GM12878 (cell line): ENCODE measurements around the gene UBASH3A. TPM values are rescaled to one million over a fixed set of nuclear protein-coding genes. Genes with fewer than 3 reads are reported as not detected.

Experiments
- ATAC-seq: fragments of 200-7000 bp; cut with Tn5 transposase; 3 replicates; pipeline ENCODE4 v1.9.1; 2020; ENCODE audit warnings: mild to moderate bottlenecking, moderate library complexity
- BruUV-seq: library from RNA; stranded (reverse); fragments of 400-500 nt; replicated peaks from 2 replicates; lab custom pipeline; 2021; lab: Mats Ljungman, UMichigan
- CTCF ChIA-PET: fragments of 300-600 bp; sonication (Branson Sonifier 250); formaldehyde crosslinking; extraction: SDS; loops from one replicate; lab custom pipeline; 2021; ENCODE audit warnings: inconsistent platforms; lab: Yijun Ruan, JAX
- POLR2A ChIA-PET: fragments of 350-600 bp; formaldehyde crosslinking; extraction: SDS; loops from one replicate; lab custom pipeline; 2021; ENCODE audit warnings: inconsistent platforms; lab: Charles Lee
- RAD21 ChIA-PET: fragments of 300-600 bp; sonication (Branson Sonifier 250); formaldehyde crosslinking; loops from one replicate; lab custom pipeline; 2023; ENCODE audit warnings: antibody characterized with exemption; ENCODE audit not compliant: unreplicated experiment; lab: Charles Lee
- SMC1A ChIA-PET: fragments of 300-600 bp; sonication (Branson Sonifier 250); formaldehyde crosslinking; loops from one replicate; lab custom pipeline; 2023; ENCODE audit not compliant: unreplicated experiment, uncharacterized antibody; lab: Charles Lee
- DNase-seq: peaks from one replicate; pipeline ENCODE4 v3.0.0-alpha.2; 2011; ENCODE audit warnings: low read depth, low spot score
- FAIRE-seq: peaks from 3 replicates; lab custom pipeline; 2011; peaks lifted over from hg19 to GRCh38; lab: Jason Lieb, UNC
- H2AFZ ChIP-seq: 2 replicates; pipeline ENCODE4 v1.6.0; 2011; ENCODE audit warnings: low read depth, low read length, control low read depth; ENCODE audit not compliant: control insufficient read depth
- H3K27ac ChIP-seq: 2 replicates; pipeline ENCODE4 v1.5.1; 2011; ENCODE audit warnings: control low read depth; ENCODE audit not compliant: control insufficient read depth, insufficient read depth
- H3K27me3 ChIP-seq, 2 experiments: replicated peaks in 1 of 2; 2 replicates each; pipeline versions ENCODE4 v1.6.0 to v1.6.1; 2011; ENCODE audit warnings: low read length in 1 of 2; ENCODE audit not compliant: control insufficient read depth in 2 of 2, insufficient read depth in 2 of 2
- H3K36me3 ChIP-seq, 2 experiments: 2 replicates each; pipeline ENCODE4 v1.5.1; 2011; ENCODE audit warnings: low read length in 1 of 2; ENCODE audit not compliant: control insufficient read depth in 2 of 2, insufficient read depth in 2 of 2
- H3K4me1 ChIP-seq: 2 replicates; pipeline ENCODE4 v1.6.1; 2011; ENCODE audit warnings: mild to moderate bottlenecking, low read length, moderate library complexity, mixed read lengths; ENCODE audit not compliant: control insufficient read depth, insufficient read depth
- H3K4me2 ChIP-seq: 2 replicates; pipeline ENCODE4 v1.6.0; 2011; ENCODE audit warnings: control low read depth; ENCODE audit not compliant: control insufficient read depth, insufficient read depth
- H3K4me3 ChIP-seq: fragments of 200-600 bp; sonication (generic); 2 replicates; pipeline ENCODE4 v1.5.1; 2016
- H3K79me2 ChIP-seq: 2 replicates; pipeline ENCODE4 v1.6.0; 2011; ENCODE audit warnings: low read length; ENCODE audit not compliant: control insufficient read depth, insufficient read depth
- H3K9ac ChIP-seq: 2 replicates; pipeline ENCODE4 v1.8.0; 2011; ENCODE audit warnings: low read length, control low read depth, mixed read lengths; ENCODE audit not compliant: control insufficient read depth, insufficient read depth
- H3K9me3 ChIP-seq: replicated peaks from 3 replicates; pipeline ENCODE4 v1.5.1; 2011; ENCODE audit warnings: mild to moderate bottlenecking, low read length; ENCODE audit not compliant: control insufficient read depth, insufficient read depth
- H4K20me1 ChIP-seq: 2 replicates; pipeline ENCODE4 v1.6.0; 2011; ENCODE audit not compliant: control insufficient read depth, insufficient read depth
- BRCA1 ChIP-seq: IDR thresholded peaks from 2 replicates; pipeline ENCODE4 v1.6.1; 2011; ENCODE audit warnings: low read depth, low read length, improper control_type of control experiment
- ELK1 ChIP-seq: IDR thresholded peaks from 2 replicates; pipeline ENCODE4 v1.6.1; 2012; ENCODE audit warnings: low read depth, low read length, improper control_type of control experiment
- PAX8 ChIP-seq: fragments of 450-650 bp; IDR thresholded peaks from 2 replicates; pipeline ENCODE4 v1.6.1; 2017; ENCODE audit warnings: mild to moderate bottlenecking, moderate library complexity
- POU2F2 ChIP-seq: IDR thresholded peaks from 3 replicates; pipeline ENCODE4 v1.6.1; 2011; ENCODE audit warnings: low read depth, mild to moderate bottlenecking, low read length, borderline replicate concordance
- RB1 ChIP-seq: fragments of 450-650 bp; formaldehyde crosslinking; IDR thresholded peaks from 2 replicates; pipeline ENCODE4 v1.6.1; 2017; ENCODE audit warnings: mild to moderate bottlenecking, borderline replicate concordance
- TARDBP ChIP-seq: IDR thresholded peaks from 2 replicates; pipeline ENCODE4 v1.6.1; 2016; ENCODE audit warnings: borderline replicate concordance
- ZNF24 ChIP-seq: fragments of 450-650 bp; IDR thresholded peaks from 2 replicates; pipeline ENCODE4 v1.6.1; 2017; ENCODE audit warnings: antibody characterized with exemption, mild to moderate bottlenecking
- WGBS: methylation state at CpG from one replicate; pipeline ENCODE4 v1.1.6; 2016; ENCODE audit warnings: low lambda C conversion rate; ENCODE audit not compliant: insufficient replicate concordance, insufficient coverage; ENCODE audit errors: missing lambda C conversion rate; 5-methylcytosine and 5-hydroxymethylcytosine counted together
- in situ Hi-C: fragments of 300-500 bp; cut with MboI; formaldehyde crosslinking; loops from 9 replicates; pipeline ENCODE4 v1.14.3; 2018; ENCODE audit warnings: mixed read lengths
- intact Hi-C: fragments of 100-400 bp; cut with micrococcal nuclease; formaldehyde crosslinking; loops from one replicate; pipeline ENCODE4 v1.14.2; 2022; ENCODE audit not compliant: unreplicated experiment
- polyA plus RNA-seq, 11 experiments: library from polyadenylated mRNA; depleted of rRNA in 4 of 11; unstranded in 6 of 11; stranded (reverse) in 5 of 11; fragments of >200 nt; fragmentation: Nextera tagmentation in 4 of 11; fragmentation: Illumina TruSeq in 1 of 11; extraction: Ambion mirVana in 4 of 11; extraction: Trizol in 1 of 11; gene quantifications; 1 replicate in 1 of 11; 2 replicates in 10 of 11; pipeline versions ENCODE4 v1.2.1 to v1.2.3, GENCODE V29; 2011 to 2016; ENCODE audit warnings: inconsistent platforms in 2 of 11, missing spikeins in 2 of 11, low read depth in 1 of 11
- total RNA-seq, 4 experiments: library from RNA; depleted of rRNA in 3 of 4; stranded (reverse); fragments of >200 nt in 3 of 4; fragmentation: Illumina TruSeq in 1 of 4; extraction: Trizol in 1 of 4; gene quantifications; 2 replicates each; pipeline versions ENCODE4 v1.2.1 to v1.2.3, GENCODE V29; 2013 to 2021
- TF ChIP-seq, protein P1 (sequence below): fragments of 450-650 bp; IDR thresholded peaks from 2 replicates; pipeline ENCODE4 v1.6.1; 2016; ENCODE audit warnings: mild to moderate bottlenecking
- TF ChIP-seq, protein P2 (sequence below): fragments of 450-650 bp; IDR thresholded peaks from 2 replicates; pipeline ENCODE4 v1.6.1; 2017; ENCODE audit warnings: mild to moderate bottlenecking, moderate library complexity
- TF ChIP-seq, protein P3 (sequence below): fragments of 450-650 bp; IDR thresholded peaks from 2 replicates; pipeline ENCODE4 v1.6.1; 2018; ENCODE audit warnings: borderline replicate concordance, mild to moderate bottlenecking; ENCODE audit not compliant: partially characterized antibody
- TF ChIP-seq, protein P4 (sequence below): fragments of 450-650 bp; formaldehyde crosslinking; IDR thresholded peaks from 2 replicates; pipeline ENCODE4 v1.4.0; 2022; ENCODE audit warnings: mild to moderate bottlenecking, moderate library complexity

UBASH3A gene
- total and polyA plus RNA-seq, 10 of the 15 experiments (the other 5 are each of a cell fraction or from before 2014, with no cell fraction given), result 0.04 to 0.39 (median 0.23) TPM; not detected in 1

GRCh38 chr21:42385619-42386018 lies 18.1 kb upstream of the UBASH3A start:
- FAIRE-seq (no peak), ATAC-seq (no peak), DNase-seq (no peak)
- 70% methylated on average over 5 of the region's 5 CpGs for WGBS
- RAD21 ChIA-PET, result no interaction called here
- Histone ChIP-seq H3K4me2 (no peak overlapping the region), H3K4me1 (peaks cover 37% of the 10 kb centered on the region), H3K9me3 (peaks cover 6% of the 10 kb centered on the region; the same call in 2 of the 3 replicates), H3K27ac (no peak overlapping the region), H4K20me1 (no peaks in the 10 kb centered on the region), H2AFZ (no peak overlapping the region), H3K9ac (no peak overlapping the region), H3K4me3 (no peak overlapping the region), H3K79me2 (no peaks in the 10 kb centered on the region), H3K27me3 (no peaks in the 10 kb centered on the region), H3K36me3 (no peaks in the 10 kb centered on the region)
- in situ Hi-C loops, result no loop called here
- POLR2A ChIA-PET, result interaction anchor here (0.8 kb wide), 1 partner anchor 51 kb away, joined by 3 read pairs; no protein-coding TSS in a partner anchor
- intact Hi-C loops, result no loop called here
- CTCF ChIA-PET, result interaction anchor here (1.1 to 1.6 kb wide), 3 partner anchors 10 to 219 kb away, joined by 3 read pairs; no protein-coding TSS in a partner anchor
- SMC1A ChIA-PET, result interaction anchor here (1.5 to 2.0 kb wide), 2 partner anchors 11 to 35 kb away, joined by 4 to 10 read pairs; partner anchors contain the start of gene TMPRSS3
- no TSS peak for BruUV-seq
- TF ChIP-seq, protein P1, sequence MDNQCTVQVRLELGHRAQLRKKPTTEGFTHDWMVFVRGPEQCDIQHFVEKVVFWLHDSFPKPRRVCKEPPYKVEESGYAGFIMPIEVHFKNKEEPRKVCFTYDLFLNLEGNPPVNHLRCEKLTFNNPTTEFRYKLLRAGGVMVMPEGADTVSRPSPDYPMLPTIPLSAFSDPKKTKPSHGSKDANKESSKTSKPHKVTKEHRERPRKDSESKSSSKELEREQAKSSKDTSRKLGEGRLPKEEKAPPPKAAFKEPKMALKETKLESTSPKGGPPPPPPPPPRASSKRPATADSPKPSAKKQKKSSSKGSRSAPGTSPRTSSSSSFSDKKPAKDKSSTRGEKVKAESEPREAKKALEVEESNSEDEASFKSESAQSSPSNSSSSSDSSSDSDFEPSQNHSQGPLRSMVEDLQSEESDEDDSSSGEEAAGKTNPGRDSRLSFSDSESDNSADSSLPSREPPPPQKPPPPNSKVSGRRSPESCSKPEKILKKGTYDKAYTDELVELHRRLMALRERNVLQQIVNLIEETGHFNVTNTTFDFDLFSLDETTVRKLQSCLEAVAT, result no peak
- TF ChIP-seq RB1, result no peak
- no peak for TF ChIP-seq PAX8
- no peak for TF ChIP-seq TARDBP
- TF ChIP-seq, protein P2, sequence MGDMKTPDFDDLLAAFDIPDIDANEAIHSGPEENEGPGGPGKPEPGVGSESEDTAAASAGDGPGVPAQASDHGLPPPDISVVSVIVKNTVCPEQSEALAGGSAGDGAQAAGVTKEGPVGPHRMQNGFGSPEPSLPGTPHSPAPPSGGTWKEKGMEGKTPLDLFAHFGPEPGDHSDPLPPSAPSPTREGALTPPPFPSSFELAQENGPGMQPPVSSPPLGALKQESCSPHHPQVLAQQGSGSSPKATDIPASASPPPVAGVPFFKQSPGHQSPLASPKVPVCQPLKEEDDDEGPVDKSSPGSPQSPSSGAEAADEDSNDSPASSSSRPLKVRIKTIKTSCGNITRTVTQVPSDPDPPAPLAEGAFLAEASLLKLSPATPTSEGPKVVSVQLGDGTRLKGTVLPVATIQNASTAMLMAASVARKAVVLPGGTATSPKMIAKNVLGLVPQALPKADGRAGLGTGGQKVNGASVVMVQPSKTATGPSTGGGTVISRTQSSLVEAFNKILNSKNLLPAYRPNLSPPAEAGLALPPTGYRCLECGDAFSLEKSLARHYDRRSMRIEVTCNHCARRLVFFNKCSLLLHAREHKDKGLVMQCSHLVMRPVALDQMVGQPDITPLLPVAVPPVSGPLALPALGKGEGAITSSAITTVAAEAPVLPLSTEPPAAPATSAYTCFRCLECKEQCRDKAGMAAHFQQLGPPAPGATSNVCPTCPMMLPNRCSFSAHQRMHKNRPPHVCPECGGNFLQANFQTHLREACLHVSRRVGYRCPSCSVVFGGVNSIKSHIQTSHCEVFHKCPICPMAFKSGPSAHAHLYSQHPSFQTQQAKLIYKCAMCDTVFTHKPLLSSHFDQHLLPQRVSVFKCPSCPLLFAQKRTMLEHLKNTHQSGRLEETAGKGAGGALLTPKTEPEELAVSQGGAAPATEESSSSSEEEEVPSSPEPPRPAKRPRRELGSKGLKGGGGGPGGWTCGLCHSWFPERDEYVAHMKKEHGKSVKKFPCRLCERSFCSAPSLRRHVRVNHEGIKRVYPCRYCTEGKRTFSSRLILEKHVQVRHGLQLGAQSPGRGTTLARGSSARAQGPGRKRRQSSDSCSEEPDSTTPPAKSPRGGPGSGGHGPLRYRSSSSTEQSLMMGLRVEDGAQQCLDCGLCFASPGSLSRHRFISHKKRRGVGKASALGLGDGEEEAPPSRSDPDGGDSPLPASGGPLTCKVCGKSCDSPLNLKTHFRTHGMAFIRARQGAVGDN, result no peak
- TF ChIP-seq, protein P3, sequence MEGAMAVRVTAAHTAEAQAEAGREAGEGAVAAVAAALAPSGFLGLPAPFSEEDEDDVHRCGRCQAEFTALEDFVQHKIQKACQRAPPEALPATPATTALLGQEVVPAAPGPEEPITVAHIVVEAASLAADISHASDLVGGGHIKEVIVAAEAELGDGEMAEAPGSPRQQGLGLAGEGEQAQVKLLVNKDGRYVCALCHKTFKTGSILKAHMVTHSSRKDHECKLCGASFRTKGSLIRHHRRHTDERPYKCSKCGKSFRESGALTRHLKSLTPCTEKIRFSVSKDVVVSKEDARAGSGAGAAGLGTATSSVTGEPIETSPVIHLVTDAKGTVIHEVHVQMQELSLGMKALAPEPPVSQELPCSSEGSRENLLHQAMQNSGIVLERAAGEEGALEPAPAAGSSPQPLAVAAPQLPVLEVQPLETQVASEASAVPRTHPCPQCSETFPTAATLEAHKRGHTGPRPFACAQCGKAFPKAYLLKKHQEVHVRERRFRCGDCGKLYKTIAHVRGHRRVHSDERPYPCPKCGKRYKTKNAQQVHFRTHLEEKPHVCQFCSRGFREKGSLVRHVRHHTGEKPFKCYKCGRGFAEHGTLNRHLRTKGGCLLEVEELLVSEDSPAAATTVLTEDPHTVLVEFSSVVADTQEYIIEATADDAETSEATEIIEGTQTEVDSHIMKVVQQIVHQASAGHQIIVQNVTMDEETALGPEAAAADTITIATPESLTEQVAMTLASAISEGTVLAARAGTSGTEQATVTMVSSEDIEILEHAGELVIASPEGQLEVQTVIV, result no peak
- TF ChIP-seq ELK1, result no peak
- TF ChIP-seq BRCA1, result no peak
- TF ChIP-seq, protein P4, sequence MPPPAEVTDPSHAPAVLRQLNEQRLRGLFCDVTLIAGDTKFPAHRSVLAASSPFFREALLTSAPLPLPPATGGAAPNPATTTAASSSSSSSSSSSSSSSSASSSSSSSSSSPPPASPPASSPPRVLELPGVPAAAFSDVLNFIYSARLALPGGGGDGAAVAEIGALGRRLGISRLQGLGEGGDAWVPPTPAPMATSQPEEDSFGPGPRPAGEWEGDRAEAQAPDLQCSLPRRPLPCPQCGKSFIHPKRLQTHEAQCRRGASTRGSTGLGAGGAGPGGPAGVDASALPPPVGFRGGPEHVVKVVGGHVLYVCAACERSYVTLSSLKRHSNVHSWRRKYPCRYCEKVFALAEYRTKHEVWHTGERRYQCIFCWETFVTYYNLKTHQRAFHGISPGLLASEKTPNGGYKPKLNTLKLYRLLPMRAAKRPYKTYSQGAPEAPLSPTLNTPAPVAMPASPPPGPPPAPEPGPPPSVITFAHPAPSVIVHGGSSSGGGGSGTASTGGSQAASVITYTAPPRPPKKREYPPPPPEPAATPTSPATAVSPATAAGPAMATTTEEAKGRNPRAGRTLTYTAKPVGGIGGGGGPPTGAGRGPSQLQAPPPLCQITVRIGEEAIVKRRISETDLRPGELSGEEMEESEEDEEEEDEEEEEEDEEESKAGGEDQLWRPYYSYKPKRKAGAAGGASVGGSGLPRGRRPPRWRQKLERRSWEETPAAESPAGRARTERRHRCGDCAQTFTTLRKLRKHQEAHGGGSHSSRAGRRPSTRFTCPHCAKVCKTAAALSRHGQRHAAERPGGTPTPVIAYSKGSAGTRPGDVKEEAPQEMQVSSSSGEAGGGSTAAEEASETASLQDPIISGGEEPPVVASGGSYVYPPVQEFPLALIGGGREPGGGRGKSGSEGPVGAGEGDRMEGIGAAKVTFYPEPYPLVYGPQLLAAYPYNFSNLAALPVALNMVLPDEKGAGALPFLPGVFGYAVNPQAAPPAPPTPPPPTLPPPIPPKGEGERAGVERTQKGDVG, result no peak
- TF ChIP-seq POU2F2, result no peak
- no peak for TF ChIP-seq ZNF24
